SK-N-SH treated with all-trans-retinoic acid at 6 μM for 48 hours (cell line): ENCODE data around the gene ITPR2.

ENCODE experiments used
- ATAC-seq: fragments of 200-7000 bp; cut with Tn5 transposase; 3 replicates; pipeline ENCODE4 v1.9.1; 2020; ENCODE audit warnings: mild to moderate bottlenecking, moderate library complexity
- ARNTL ChIP-seq: fragments of 450-650 bp; formaldehyde crosslinking; IDR thresholded peaks from 2 replicates; pipeline ENCODE4 v1.5.0; 2020; ENCODE audit warnings: low read depth, mild to moderate bottlenecking, moderate library complexity, borderline replicate concordance
- BACH2 ChIP-seq: fragments of 250-450 bp; sonication (Bioruptor Pico); IDR thresholded peaks from 2 replicates; pipeline ENCODE4 v1.9.0; 2021; ENCODE audit warnings: mild to moderate bottlenecking, borderline replicate concordance
- CSDC2 ChIP-seq: fragments of 250-450 bp; sonication (Bioruptor Pico); IDR thresholded peaks from 2 replicates; pipeline ENCODE4 v1.5.0; 2020; ENCODE audit warnings: mild to moderate bottlenecking, moderate library complexity
- ESRRG ChIP-seq: fragments of 250-450 bp; sonication (Bioruptor Pico); IDR thresholded peaks from 2 replicates; pipeline ENCODE4 v1.6.1; 2021; ENCODE audit warnings: mild to moderate bottlenecking
- GLIS3 ChIP-seq: fragments of 250-450 bp; sonication (Bioruptor Pico); IDR thresholded peaks from 2 replicates; pipeline ENCODE4 v1.5.0; 2020; ENCODE audit warnings: mild to moderate bottlenecking, moderate library complexity
- ISL1 ChIP-seq: fragments of 250-450 bp; sonication (Bioruptor Pico); IDR thresholded peaks from 2 replicates; pipeline ENCODE4 v2.1.2; 2022; ENCODE audit warnings: mild to moderate bottlenecking, moderate library complexity
- OSR1 ChIP-seq: fragments of 250-450 bp; sonication (Bioruptor Pico); IDR thresholded peaks from 2 replicates; pipeline ENCODE4 v1.8.0; 2022; ENCODE audit warnings: moderate library complexity, mild to moderate bottlenecking, inconsistent platforms
- PPARA ChIP-seq: fragments of 250-450 bp; sonication (Bioruptor Pico); IDR thresholded peaks from 2 replicates; pipeline ENCODE4 v1.5.0; 2020; ENCODE audit warnings: mild to moderate bottlenecking, borderline replicate concordance
- RARB ChIP-seq: fragments of 250-450 bp; sonication (Bioruptor Pico); IDR thresholded peaks from 2 replicates; pipeline ENCODE4 v1.8.0; 2021; ENCODE audit warnings: mild to moderate bottlenecking, moderate library complexity
- SNAI2 ChIP-seq: fragments of 250-450 bp; sonication (Bioruptor Pico); IDR thresholded peaks from 2 replicates; pipeline ENCODE4 v1.5.0; 2020; ENCODE audit warnings: mild to moderate bottlenecking, moderate library complexity
- TCF4 ChIP-seq: fragments of 250-450 bp; sonication (Bioruptor Pico); IDR thresholded peaks from 2 replicates; pipeline ENCODE4 v1.8.0; 2021; ENCODE audit warnings: mild to moderate bottlenecking, moderate library complexity, borderline replicate concordance
- TOX ChIP-seq: fragments of 250-450 bp; sonication (Bioruptor Pico); IDR thresholded peaks from 2 replicates; pipeline ENCODE4 v1.8.0; 2021; ENCODE audit warnings: mild to moderate bottlenecking, moderate library complexity, borderline replicate concordance
- ZC3H10 ChIP-seq: fragments of 250-450 bp; sonication (Bioruptor Pico); IDR thresholded peaks from 2 replicates; pipeline ENCODE4 v1.5.1; 2021; ENCODE audit warnings: mild to moderate bottlenecking, moderate library complexity
- ZFP3 ChIP-seq: fragments of 250-450 bp; sonication (Bioruptor Pico); IDR thresholded peaks from 2 replicates; pipeline ENCODE4 v1.5.0; 2020; ENCODE audit warnings: mild to moderate bottlenecking, moderate library complexity
- ZFP30 ChIP-seq: fragments of 450-650 bp; formaldehyde crosslinking; IDR thresholded peaks from 2 replicates; pipeline ENCODE4 v1.5.0; 2022; ENCODE audit warnings: mild to moderate bottlenecking, moderate library complexity
- ZNF565 ChIP-seq: fragments of 450-650 bp; formaldehyde crosslinking; conservative IDR thresholded peaks from 2 replicates; pipeline ENCODE4 v1.5.0; 2020; ENCODE audit warnings: low read depth, mild to moderate bottlenecking, moderate library complexity
- ZNF70 ChIP-seq: fragments of 450-650 bp; formaldehyde crosslinking; IDR thresholded peaks from 2 replicates; pipeline ENCODE4 v1.5.0; 2020; ENCODE audit warnings: mild to moderate bottlenecking, moderate library complexity
- ZNF8 ChIP-seq: fragments of 450-650 bp; formaldehyde crosslinking; IDR thresholded peaks from 2 replicates; pipeline ENCODE4 v1.5.0; 2020; ENCODE audit warnings: mild to moderate bottlenecking, moderate library complexity
- TF ChIP-seq, protein P1 (sequence below): fragments of 250-450 bp; sonication (Bioruptor Pico); IDR thresholded peaks from 2 replicates; pipeline ENCODE4 v1.5.1; 2021; ENCODE audit warnings: mild to moderate bottlenecking, moderate library complexity
- TF ChIP-seq, protein P2 (sequence below): fragments of 250-450 bp; sonication (Bioruptor Pico); IDR thresholded peaks from 2 replicates; pipeline ENCODE4 v1.8.0; 2020; ENCODE audit warnings: mild to moderate bottlenecking, moderate library complexity, borderline replicate concordance
- TF ChIP-seq, protein P3 (sequence below): fragments of 250-450 bp; sonication (Bioruptor Pico); IDR thresholded peaks from 2 replicates; pipeline ENCODE4 v1.8.0; 2021; ENCODE audit warnings: low read depth, mild to moderate bottlenecking, moderate library complexity, borderline replicate concordance
- TF ChIP-seq, protein P4 (sequence below): fragments of 250-450 bp; sonication (Bioruptor Pico); IDR thresholded peaks from 2 replicates; pipeline ENCODE4 v1.5.0; 2020; ENCODE audit warnings: mild to moderate bottlenecking, moderate library complexity
- TF ChIP-seq, protein P5 (sequence below): fragments of 250-450 bp; sonication (Bioruptor Pico); IDR thresholded peaks from 2 replicates; pipeline ENCODE4 v1.5.1; 2020; ENCODE audit warnings: low read depth, mild to moderate bottlenecking, moderate library complexity

The ITPR2 gene

DNA sequence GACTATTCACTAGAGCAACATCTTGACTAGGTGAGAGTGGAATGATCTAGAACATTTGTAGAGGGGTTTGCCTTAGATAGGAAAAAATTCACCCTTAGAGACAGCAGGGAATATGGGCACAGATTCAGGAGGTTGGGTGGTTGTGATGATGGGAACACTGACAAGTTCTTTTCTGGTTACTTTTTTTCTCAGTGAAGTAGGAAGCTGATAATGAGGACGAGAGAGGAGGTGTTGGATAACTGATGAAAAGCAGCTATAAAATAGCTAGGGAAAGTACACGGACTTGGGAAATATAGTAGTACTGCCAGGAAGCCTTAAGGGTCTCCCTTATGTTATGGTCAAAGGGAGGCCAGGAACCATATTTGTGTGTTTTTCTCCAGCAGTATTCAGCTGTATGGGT is 387.1 kb downstream of the ITPR2 start:
- no peak for ATAC-seq
- TF ChIP-seq ZC3H10 (CRISPR knock-in tag) (no peak), OSR1 (no peak), CSDC2 (CRISPR knock-in tag) (no peak), ZNF8 (CRISPR knock-in tag) (no peak), ZFP3 (CRISPR knock-in tag) (no peak), ISL1 (CRISPR knock-in tag) (no peak), TOX (CRISPR knock-in tag) (no peak), ARNTL (CRISPR knock-in tag) (no peak), BACH2 (CRISPR knock-in tag) (no peak), PPARA (CRISPR knock-in tag) (no peak), ZNF565 (no peak), TCF4 (CRISPR knock-in tag) (no peak), GLIS3 (no peak), ZFP30 (CRISPR knock-in tag) (no peak), SNAI2 (CRISPR knock-in tag) (no peak)
- TF ChIP-seq, protein P1, sequence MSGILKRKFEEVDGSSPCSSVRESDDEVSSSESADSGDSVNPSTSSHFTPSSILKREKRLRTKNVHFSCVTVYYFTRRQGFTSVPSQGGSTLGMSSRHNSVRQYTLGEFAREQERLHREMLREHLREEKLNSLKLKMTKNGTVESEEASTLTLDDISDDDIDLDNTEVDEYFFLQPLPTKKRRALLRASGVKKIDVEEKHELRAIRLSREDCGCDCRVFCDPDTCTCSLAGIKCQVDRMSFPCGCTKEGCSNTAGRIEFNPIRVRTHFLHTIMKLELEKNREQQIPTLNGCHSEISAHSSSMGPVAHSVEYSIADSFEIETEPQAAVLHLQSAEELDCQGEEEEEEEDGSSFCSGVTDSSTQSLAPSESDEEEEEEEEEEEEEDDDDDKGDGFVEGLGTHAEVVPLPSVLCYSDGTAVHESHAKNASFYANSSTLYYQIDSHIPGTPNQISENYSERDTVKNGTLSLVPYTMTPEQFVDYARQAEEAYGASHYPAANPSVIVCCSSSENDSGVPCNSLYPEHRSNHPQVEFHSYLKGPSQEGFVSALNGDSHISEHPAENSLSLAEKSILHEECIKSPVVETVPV: no peak
- TF ChIP-seq, protein P2, sequence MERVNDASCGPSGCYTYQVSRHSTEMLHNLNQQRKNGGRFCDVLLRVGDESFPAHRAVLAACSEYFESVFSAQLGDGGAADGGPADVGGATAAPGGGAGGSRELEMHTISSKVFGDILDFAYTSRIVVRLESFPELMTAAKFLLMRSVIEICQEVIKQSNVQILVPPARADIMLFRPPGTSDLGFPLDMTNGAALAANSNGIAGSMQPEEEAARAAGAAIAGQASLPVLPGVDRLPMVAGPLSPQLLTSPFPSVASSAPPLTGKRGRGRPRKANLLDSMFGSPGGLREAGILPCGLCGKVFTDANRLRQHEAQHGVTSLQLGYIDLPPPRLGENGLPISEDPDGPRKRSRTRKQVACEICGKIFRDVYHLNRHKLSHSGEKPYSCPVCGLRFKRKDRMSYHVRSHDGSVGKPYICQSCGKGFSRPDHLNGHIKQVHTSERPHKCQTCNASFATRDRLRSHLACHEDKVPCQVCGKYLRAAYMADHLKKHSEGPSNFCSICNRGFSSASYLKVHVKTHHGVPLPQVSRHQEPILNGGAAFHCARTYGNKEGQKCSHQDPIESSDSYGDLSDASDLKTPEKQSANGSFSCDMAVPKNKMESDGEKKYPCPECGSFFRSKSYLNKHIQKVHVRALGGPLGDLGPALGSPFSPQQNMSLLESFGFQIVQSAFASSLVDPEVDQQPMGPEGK (CRISPR knock-in tag): no peak
- TF ChIP-seq, protein P3, sequence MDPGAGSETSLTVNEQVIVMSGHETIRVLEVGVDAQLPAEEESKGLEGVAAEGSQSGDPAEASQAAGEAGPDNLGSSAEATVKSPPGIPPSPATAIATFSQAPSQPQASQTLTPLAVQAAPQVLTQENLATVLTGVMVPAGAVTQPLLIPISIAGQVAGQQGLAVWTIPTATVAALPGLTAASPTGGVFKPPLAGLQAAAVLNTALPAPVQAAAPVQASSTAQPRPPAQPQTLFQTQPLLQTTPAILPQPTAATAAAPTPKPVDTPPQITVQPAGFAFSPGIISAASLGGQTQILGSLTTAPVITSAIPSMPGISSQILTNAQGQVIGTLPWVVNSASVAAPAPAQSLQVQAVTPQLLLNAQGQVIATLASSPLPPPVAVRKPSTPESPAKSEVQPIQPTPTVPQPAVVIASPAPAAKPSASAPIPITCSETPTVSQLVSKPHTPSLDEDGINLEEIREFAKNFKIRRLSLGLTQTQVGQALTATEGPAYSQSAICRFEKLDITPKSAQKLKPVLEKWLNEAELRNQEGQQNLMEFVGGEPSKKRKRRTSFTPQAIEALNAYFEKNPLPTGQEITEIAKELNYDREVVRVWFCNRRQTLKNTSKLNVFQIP (CRISPR knock-in tag): no peak
- TF ChIP-seq, protein P4, sequence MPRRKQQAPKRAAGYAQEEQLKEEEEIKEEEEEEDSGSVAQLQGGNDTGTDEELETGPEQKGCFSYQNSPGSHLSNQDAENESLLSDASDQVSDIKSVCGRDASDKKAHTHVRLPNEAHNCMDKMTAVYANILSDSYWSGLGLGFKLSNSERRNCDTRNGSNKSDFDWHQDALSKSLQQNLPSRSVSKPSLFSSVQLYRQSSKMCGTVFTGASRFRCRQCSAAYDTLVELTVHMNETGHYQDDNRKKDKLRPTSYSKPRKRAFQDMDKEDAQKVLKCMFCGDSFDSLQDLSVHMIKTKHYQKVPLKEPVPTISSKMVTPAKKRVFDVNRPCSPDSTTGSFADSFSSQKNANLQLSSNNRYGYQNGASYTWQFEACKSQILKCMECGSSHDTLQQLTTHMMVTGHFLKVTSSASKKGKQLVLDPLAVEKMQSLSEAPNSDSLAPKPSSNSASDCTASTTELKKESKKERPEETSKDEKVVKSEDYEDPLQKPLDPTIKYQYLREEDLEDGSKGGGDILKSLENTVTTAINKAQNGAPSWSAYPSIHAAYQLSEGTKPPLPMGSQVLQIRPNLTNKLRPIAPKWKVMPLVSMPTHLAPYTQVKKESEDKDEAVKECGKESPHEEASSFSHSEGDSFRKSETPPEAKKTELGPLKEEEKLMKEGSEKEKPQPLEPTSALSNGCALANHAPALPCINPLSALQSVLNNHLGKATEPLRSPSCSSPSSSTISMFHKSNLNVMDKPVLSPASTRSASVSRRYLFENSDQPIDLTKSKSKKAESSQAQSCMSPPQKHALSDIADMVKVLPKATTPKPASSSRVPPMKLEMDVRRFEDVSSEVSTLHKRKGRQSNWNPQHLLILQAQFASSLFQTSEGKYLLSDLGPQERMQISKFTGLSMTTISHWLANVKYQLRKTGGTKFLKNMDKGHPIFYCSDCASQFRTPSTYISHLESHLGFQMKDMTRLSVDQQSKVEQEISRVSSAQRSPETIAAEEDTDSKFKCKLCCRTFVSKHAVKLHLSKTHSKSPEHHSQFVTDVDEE (CRISPR knock-in tag): no peak
- TF ChIP-seq, protein P5, sequence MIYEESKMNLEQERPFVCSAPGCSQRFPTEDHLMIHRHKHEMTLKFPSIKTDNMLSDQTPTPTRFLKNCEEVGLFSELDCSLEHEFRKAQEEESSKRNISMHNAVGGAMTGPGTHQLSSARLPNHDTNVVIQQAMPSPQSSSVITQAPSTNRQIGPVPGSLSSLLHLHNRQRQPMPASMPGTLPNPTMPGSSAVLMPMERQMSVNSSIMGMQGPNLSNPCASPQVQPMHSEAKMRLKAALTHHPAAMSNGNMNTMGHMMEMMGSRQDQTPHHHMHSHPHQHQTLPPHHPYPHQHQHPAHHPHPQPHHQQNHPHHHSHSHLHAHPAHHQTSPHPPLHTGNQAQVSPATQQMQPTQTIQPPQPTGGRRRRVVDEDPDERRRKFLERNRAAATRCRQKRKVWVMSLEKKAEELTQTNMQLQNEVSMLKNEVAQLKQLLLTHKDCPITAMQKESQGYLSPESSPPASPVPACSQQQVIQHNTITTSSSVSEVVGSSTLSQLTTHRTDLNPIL (CRISPR knock-in tag): no peak

DNA sequence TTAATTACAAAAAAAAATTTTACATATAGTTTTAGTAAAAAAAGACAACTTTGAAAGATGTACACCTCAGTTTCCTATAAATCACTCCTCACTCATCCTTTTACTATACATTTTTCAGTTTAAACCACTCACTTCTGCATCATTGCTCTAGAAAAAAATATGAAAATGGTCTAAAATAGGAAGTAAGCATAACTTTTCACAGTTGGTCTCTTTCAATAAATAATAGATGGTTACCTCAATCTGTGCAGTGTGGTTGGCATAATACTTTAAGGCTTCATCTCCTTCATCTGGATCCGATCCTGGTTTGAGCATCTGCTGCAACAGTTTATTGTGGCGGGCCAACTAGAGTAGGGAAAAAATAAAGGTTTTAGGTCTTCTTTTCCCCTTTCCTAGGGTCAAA is 389.7 kb downstream of the ITPR2 start:
- ATAC-seq: no peak
- no peak for TF ChIP-seq ZC3H10 (CRISPR knock-in tag)
- no peak for TF ChIP-seq ARNTL (CRISPR knock-in tag)
- no peak for TF ChIP-seq ZNF8 (CRISPR knock-in tag)
- TF ChIP-seq BACH2 (CRISPR knock-in tag): no peak
- TF ChIP-seq ZNF565: no peak
- TF ChIP-seq OSR1: no peak
- no peak for TF ChIP-seq PPARA (CRISPR knock-in tag)
- TF ChIP-seq, protein P5 (CRISPR knock-in tag): no peak
- TF ChIP-seq TCF4 (CRISPR knock-in tag): no peak
- TF ChIP-seq, protein P3 (CRISPR knock-in tag): no peak
- TF ChIP-seq GLIS3: no peak
- no peak for TF ChIP-seq RARB
- no peak for TF ChIP-seq SNAI2 (CRISPR knock-in tag)
- TF ChIP-seq TOX (CRISPR knock-in tag): no peak
- TF ChIP-seq ESRRG (CRISPR knock-in tag): no peak
- TF ChIP-seq ZNF70 (CRISPR knock-in tag): no peak
- no peak for TF ChIP-seq ZFP30 (CRISPR knock-in tag)
- no peak for TF ChIP-seq ZFP3 (CRISPR knock-in tag)
- no peak for TF ChIP-seq CSDC2 (CRISPR knock-in tag)
- TF ChIP-seq, protein P1: no peak
